A673 (cell line): ENCODE results near the gene GXYLT2. TPM values are rescaled to one million over a fixed set of nuclear protein-coding genes. Genes with fewer than 3 reads are reported as not detected.

Source experiments
- BruUV-seq: library from RNA; stranded (reverse); fragments of 400-500 nt; replicated peaks from 2 replicates; lab custom pipeline; 2021; lab: Mats Ljungman, UMichigan
- CTCF ChIA-PET: fragments of 300-600 bp; sonication (Branson Sonifier 250); formaldehyde crosslinking; loops from one replicate; lab custom pipeline; 2022; ENCODE audit warnings: antibody characterized with exemption; lab: Charles Lee
- POLR2A ChIA-PET: fragments of 300-600 bp; sonication (Branson Sonifier 250); formaldehyde crosslinking; loops from one replicate; lab custom pipeline; 2022; ENCODE audit warnings: antibody characterized with exemption; ENCODE audit not compliant: low non-redundant PET; lab: Charles Lee
- DNase-seq: peaks from one replicate; pipeline ENCODE4 v3.0.0-alpha.2; 2015; ENCODE audit warnings: low spot score
- H3K27ac ChIP-seq: fragments of 200-600 bp; sonication (generic); 2 replicates; pipeline ENCODE4 v1.5.1; 2016; ENCODE audit warnings: mixed run types, low read depth, mild to moderate bottlenecking, mixed read lengths, antibody characterized with exemption, low read length; ENCODE audit not compliant: poor library complexity, severe bottlenecking
- H3K27me3 ChIP-seq: fragments of 200-600 bp; sonication (generic); replicated peaks from 2 replicates; pipeline ENCODE4 v1.6.1; 2017; ENCODE audit warnings: mixed run types, low read depth, mild to moderate bottlenecking, mixed read lengths, antibody characterized with exemption, low read length; ENCODE audit not compliant: insufficient read depth, poor library complexity
- H3K36me3 ChIP-seq: fragments of 200-600 bp; sonication (generic); 2 replicates; pipeline ENCODE4 v1.6.1; 2016; ENCODE audit warnings: mixed run types, mild to moderate bottlenecking, mixed read lengths, antibody characterized with exemption, low read length; ENCODE audit not compliant: insufficient read depth, poor library complexity, severe bottlenecking
- H3K4me1 ChIP-seq: fragments of 200-600 bp; sonication (generic); 2 replicates; pipeline ENCODE4 v1.6.1; 2017; ENCODE audit warnings: mixed run types, mild to moderate bottlenecking, mixed read lengths, antibody characterized with exemption, low read length; ENCODE audit not compliant: insufficient read depth, poor library complexity, severe bottlenecking
- H3K4me3 ChIP-seq: fragments of 200-600 bp; sonication (generic); 2 replicates; pipeline ENCODE4 v1.5.1; 2016; ENCODE audit warnings: low read depth, mixed run types, mild to moderate bottlenecking, mixed read lengths, low read length; ENCODE audit not compliant: poor library complexity, severe bottlenecking
- H3K9me3 ChIP-seq: fragments of 200-600 bp; sonication (generic); 2 replicates; pipeline ENCODE4 v1.6.1; 2016; ENCODE audit warnings: mixed run types, low read depth, mild to moderate bottlenecking, mixed read lengths, antibody characterized with exemption, low read length; ENCODE audit not compliant: poor library complexity, severe bottlenecking
- CTCF ChIP-seq: fragments of 300-800, 200-600 bp; sonication (generic); conservative IDR thresholded peaks from 2 replicates; pipeline ENCODE4 v1.5.1; 2017; ENCODE audit warnings: low read depth, mild to moderate bottlenecking, antibody characterized with exemption, low read length, moderate library complexity, mixed read lengths
- EZH2 ChIP-seq: fragments of 200-600 bp; sonication (generic); IDR thresholded peaks from 2 replicates; pipeline ENCODE4 v1.6.1; 2017; ENCODE audit warnings: borderline replicate concordance, low read depth, mild to moderate bottlenecking, mixed read lengths, antibody characterized with exemption, low read length; ENCODE audit not compliant: poor library complexity, severe bottlenecking
- intact Hi-C: fragments of 100-400 bp; cut with micrococcal nuclease; formaldehyde crosslinking; loops from one replicate; pipeline ENCODE4 v1.10.0; 2022; ENCODE audit not compliant: unreplicated experiment
- total RNA-seq: library from RNA; stranded (reverse); gene quantifications from 2 replicates; pipeline ENCODE4 v1.2.3, GENCODE V29; 2021

GXYLT2 gene
- total RNA-seq, 1 experiment from 2014 or later, result 10.7 TPM

GRCh38 chr3:72977060-72977808, 89.4 kb downstream of the GXYLT2 start:
- TF ChIP-seq EZH2 (no peak), CTCF (0 out of 2 replicates have a peak, but pooled peaks have one; percentile 8)
- Histone ChIP-seq H3K27me3 (no peaks in the 10 kb centered on the region), H3K36me3 (no peaks in the 10 kb centered on the region), H3K27ac (no peak overlapping the region), H3K4me3 (no peak overlapping the region), H3K9me3 (no peaks in the 10 kb centered on the region), H3K4me1 (no peaks in the 10 kb centered on the region)
- ChIA-PET POLR2A (no interaction called here), CTCF (no interaction called here)
- intact Hi-C loops, result no loop called here
- no peak for DNase-seq
- no TSS peak for BruUV-seq

- no TSS peak for BruUV-seq
- H3K9me3 ChIP-seq, result peaks cover 5% of the 10 kb centered on the region
- CTCF ChIA-PET, result no interaction called here
- H3K27me3 ChIP-seq, result no peaks in the 10 kb centered on the region
- TF ChIP-seq CTCF, result no peak
- TF ChIP-seq EZH2, result no peak
- H3K36me3 ChIP-seq, result no peaks in the 10 kb centered on the region
- no peak for DNase-seq
- H3K4me3 ChIP-seq, result no peak overlapping the region
- H3K27ac ChIP-seq, result no peak overlapping the region
- H3K4me1 ChIP-seq, result no peaks in the 10 kb centered on the region
- POLR2A ChIA-PET, result no interaction called here
- intact Hi-C loops, result no loop called here
Measured at GRCh38 chr3:72982609-72983366, 94.9 kb downstream of the GXYLT2 start.

DNA sequence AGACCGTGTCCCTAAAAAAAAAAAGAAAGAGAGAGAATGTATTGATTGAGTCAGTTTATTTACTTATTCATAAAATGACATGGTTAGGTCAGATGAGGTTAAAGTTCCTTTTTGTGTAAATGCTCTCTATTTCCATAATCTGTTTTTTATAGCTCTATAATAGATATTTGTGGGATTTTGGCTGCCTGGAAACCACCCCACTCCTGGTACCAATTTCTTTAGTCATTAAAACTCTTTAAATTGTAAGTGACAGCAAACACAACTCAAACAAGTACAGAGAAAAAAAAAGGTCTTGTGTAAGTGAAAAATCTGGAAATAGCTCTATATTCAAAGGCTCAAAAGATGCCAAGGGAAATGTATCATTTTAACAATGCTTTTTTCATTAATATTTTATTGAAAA, 97.7 kb downstream of the GXYLT2 start:
- no peak overlapping the region for H3K27ac ChIP-seq
- CTCF ChIA-PET, result no interaction called here
- TF ChIP-seq CTCF, result no peak
- no peak for TF ChIP-seq EZH2
- BruUV-seq, result no TSS peak
- H3K4me3 ChIP-seq, result no peak overlapping the region
- H3K9me3 ChIP-seq, result peaks cover 5% of the 10 kb centered on the region
- no peaks in the 10 kb centered on the region for H3K4me1 ChIP-seq
- no peak for DNase-seq
- H3K36me3 ChIP-seq, result no peaks in the 10 kb centered on the region
- intact Hi-C loops, result no loop called here
- H3K27me3 ChIP-seq, result no peaks in the 10 kb centered on the region
- POLR2A ChIA-PET, result no interaction called here
